ENCODE data around the gene SLC25A10. TPM values are rescaled to one million over a fixed set of nuclear protein-coding genes. Genes with fewer than 3 reads are reported as not detected.

SLC25A10 gene
- total RNA-seq, 1 donor from 2014 or later, result 23.7 TPM

DNA sequence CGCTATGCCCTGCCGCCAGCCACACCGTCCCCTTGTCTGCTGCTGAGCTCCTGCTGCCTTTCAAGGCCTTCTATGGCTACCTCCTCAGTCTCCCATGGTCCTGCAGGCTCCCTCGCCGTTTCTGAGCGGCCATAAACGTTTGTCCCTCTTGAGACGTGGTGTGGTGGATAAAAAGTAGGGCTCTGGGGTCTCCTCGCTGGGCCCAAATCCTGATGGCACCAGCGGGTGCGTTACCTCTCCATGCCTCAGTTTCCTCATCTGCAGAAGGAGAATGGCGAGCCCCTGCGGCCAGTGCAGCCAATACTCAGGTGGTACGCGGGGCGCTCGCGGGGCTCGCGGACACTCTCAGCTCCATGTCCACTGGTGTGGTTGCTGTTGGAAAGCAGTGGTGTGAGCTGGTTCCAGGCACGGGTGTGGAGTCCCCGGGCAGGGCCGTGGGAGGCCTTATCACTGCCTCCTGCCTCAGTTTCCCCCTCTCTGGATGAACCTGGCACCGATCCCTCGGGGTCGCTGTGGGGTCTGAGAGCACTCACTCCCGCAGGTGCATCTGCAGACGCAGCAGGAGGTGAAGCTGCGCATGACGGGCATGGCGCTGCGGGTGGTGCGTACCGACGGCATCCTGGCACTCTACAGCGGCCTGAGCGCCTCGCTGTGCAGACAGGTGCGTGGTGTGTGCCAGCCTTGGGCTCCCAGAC lies 2.5 kb downstream of the SLC25A10 start:
- H3K4me3 ChIP-seq (ENCODE audit: low read depth, low read length), result no peak overlapping the region
- DNase-seq (ENCODE audit: low read depth), result no peak
- peaks cover 1% of the 10 kb centered on the region for H3K36me3 ChIP-seq (ENCODE audit: control insufficient read depth, insufficient read depth, low read length)
- TF ChIP-seq, protein P1, sequence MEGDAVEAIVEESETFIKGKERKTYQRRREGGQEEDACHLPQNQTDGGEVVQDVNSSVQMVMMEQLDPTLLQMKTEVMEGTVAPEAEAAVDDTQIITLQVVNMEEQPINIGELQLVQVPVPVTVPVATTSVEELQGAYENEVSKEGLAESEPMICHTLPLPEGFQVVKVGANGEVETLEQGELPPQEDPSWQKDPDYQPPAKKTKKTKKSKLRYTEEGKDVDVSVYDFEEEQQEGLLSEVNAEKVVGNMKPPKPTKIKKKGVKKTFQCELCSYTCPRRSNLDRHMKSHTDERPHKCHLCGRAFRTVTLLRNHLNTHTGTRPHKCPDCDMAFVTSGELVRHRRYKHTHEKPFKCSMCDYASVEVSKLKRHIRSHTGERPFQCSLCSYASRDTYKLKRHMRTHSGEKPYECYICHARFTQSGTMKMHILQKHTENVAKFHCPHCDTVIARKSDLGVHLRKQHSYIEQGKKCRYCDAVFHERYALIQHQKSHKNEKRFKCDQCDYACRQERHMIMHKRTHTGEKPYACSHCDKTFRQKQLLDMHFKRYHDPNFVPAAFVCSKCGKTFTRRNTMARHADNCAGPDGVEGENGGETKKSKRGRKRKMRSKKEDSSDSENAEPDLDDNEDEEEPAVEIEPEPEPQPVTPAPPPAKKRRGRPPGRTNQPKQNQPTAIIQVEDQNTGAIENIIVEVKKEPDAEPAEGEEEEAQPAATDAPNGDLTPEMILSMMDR (IDR thresholded peaks at IDR 0.05; ENCODE audit: insufficient read depth, low read length, poor library complexity, severe bottlenecking), result no peak
- H3K27me3 ChIP-seq (ENCODE audit: control insufficient read depth, insufficient read depth, low read length), result no peaks in the 10 kb centered on the region

DNA sequence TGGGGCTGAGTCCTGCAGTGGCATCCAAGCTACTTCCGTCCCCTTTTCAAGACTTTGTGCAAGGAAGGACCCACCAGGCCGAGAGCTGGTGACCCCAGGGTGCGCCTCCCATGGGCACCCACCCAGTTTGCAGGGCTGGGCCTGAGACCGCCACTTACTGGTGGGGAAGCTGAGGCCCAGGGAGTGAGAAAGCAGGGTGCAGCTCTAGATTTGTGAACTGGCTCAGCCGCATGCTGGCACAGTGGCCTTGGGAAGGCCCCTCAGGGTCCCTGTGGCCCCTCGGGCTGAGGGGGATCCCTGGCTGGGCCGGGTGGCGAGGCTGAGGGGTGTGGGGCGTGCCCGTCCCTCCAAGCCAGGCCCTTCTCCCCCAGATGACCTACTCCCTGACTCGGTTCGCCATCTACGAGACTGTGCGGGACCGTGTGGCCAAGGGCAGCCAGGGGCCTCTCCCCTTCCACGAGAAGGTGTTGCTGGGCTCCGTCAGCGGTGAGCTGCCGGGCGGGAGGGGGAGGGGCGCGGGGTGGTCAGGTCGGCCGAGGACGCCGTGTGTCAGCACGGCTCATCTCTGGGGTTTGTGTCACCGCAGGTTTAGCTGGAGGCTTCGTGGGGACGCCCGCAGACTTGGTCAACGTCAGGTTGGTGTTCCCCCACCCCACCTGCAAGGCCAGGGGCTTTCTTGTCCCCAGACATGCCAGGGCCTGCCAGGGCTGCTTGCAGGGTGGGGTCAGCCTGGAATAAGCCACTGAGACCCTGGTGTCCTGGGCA lies 3.2 kb downstream of the SLC25A10 start:
- Histone ChIP-seq H3K4me3 (ENCODE audit: low read depth, low read length) (no peak overlapping the region), H3K36me3 (ENCODE audit: control insufficient read depth, insufficient read depth, low read length) (peaks cover 1% of the 10 kb centered on the region), H3K27me3 (ENCODE audit: control insufficient read depth, insufficient read depth, low read length) (no peaks in the 10 kb centered on the region)
- TF ChIP-seq, protein P1 (IDR thresholded peaks at IDR 0.05; ENCODE audit: insufficient read depth, low read length, poor library complexity, severe bottlenecking), result no peak
- no peak for DNase-seq (ENCODE audit: low read depth)

DNA sequence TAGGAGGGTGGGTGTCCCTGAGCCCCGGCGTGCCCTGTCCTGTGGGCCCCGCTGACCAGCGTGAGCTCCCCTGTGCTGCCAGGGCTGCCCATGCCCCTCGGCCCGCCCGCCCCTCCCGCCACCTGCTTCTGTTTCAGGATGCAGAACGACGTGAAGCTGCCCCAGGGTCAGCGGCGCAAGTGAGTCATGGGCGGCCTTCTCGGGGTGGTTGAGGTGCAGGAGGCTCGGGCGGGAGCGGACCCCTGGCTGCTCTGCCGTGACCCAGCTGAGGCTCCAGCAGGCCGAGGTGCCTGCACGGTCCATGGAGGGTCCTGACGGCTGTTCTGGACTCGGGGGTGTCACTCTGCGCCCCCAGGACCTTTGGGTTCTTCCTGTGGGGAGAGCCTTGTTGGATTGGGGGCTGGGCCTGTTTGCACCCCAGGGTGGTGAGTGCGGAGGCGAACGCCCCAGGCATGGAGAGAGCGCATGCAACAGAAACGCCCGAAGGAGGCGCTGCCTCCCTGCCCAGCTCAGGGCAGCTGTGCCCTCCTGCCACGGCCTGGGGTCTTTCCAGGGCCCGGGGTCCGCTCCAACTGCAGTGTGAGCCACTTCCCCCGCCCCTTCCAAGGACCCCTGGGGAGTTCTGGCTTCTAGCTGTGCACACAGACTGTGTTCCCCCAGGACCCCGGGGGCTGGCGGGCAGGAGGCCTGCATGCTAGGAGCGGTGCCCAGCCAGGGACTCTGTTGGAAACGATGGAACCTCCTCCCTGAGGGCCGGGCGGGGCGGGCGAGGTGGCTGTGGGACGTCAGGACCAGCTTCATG lies 4.0 kb downstream of the SLC25A10 start:
- no peaks in the 10 kb centered on the region for H3K27me3 ChIP-seq (ENCODE audit: control insufficient read depth, insufficient read depth, low read length)
- H3K4me3 ChIP-seq (ENCODE audit: low read depth, low read length), result no peak overlapping the region
- peaks cover 1% of the 10 kb centered on the region for H3K36me3 ChIP-seq (ENCODE audit: control insufficient read depth, insufficient read depth, low read length)
- no peak for DNase-seq (ENCODE audit: low read depth)
- TF ChIP-seq, protein P1 (IDR thresholded peaks at IDR 0.05; ENCODE audit: insufficient read depth, low read length, poor library complexity, severe bottlenecking), result no peak

DNA sequence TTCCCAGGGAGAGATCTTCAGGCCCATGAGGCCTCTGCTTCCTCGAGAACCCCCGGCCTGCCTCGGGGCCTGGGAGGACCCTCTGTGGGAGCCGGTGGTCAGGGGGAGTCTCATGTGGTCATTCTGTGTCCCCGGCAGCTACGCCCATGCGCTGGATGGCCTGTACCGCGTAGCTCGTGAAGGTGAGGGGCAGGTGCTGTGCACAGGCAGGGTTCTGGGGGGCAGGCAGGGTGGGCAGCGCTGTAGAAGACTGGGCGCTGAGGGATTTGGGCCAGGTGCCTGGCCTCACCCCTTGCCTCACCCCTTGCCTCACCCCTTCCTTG lies 4.6 kb downstream of the SLC25A10 start:
- TF ChIP-seq, protein P1 (IDR thresholded peaks at IDR 0.05; ENCODE audit: insufficient read depth, low read length, poor library complexity, severe bottlenecking), result no peak
- DNase-seq (ENCODE audit: low read depth), result no peak

DNA sequence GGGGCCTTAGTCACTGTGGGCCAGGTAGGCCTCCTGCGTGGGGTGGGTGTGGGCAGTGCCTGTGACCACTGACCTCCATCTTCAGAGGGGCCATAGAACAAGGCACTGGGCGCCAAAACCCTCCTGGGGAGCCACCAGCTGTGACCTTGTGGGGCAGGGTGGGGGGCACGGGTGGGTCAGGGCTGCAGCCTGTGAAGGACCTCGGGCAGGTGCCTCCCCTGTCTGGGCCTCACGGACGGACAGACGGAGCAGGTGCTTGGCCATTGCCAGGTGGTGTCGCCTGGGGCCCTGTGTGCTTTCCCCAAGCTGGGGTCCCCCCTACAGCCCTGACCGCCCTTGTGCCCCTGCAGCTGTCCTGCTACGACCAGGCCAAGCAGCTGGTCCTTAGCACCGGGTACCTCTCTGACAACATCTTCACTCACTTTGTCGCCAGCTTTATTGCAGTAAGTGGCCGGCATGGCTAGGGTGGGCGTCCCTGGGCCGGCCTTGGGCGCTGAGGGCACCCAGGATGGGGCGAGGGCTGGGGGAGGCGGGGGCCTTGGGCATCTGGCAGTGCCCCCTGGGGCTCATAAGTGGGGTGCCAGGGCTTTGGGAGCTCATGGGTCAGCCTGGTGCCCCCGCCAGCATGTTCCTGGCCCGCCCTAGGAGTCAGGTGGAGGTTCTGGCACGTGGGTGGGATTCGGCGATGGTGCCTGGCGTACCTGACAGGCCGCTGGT lies 5.1 kb downstream of the SLC25A10 start:
- TF ChIP-seq, protein P1 (IDR thresholded peaks at IDR 0.05; ENCODE audit: insufficient read depth, low read length, poor library complexity, severe bottlenecking), result no peak
- peaks cover 1% of the 10 kb centered on the region for H3K36me3 ChIP-seq (ENCODE audit: control insufficient read depth, insufficient read depth, low read length)
- H3K27me3 ChIP-seq (ENCODE audit: control insufficient read depth, insufficient read depth, low read length), result no peaks in the 10 kb centered on the region
- DNase-seq (ENCODE audit: low read depth), result no peak
- H3K4me3 ChIP-seq (ENCODE audit: low read depth, low read length), result no peak overlapping the region

More for the DNA sequence above, 4.6 kb downstream of the SLC25A10 start:
- no peaks in the 10 kb centered on the region for H3K27me3 ChIP-seq (ENCODE audit: control insufficient read depth, insufficient read depth, low read length)
- no peak overlapping the region for H3K4me3 ChIP-seq (ENCODE audit: low read depth, low read length)
- H3K36me3 ChIP-seq (ENCODE audit: control insufficient read depth, insufficient read depth, low read length), result peaks cover 1% of the 10 kb centered on the region

All from kidney epithelial cell (primary cell).